Glutamatergic neuron (in vitro differentiated cells): ENCODE measurements around the gene RUFY3. TPM values are rescaled to one million over a fixed set of nuclear protein-coding genes. Genes with fewer than 3 reads are reported as not detected.

Experiments used
- DNase-seq: peaks from one replicate; pipeline ENCODE4 v3.0.0; 2022
- H3K27ac Mint-ChIP-seq: one replicate; pipeline ENCODE4 v1.8.0; 2020; ENCODE audit warnings: mild to moderate bottlenecking, mixed read lengths, inconsistent platforms; ENCODE audit not compliant: unreplicated experiment
- H3K27me3 Mint-ChIP-seq: one replicate; pipeline ENCODE4 v1.8.0; 2020; ENCODE audit warnings: mild to moderate bottlenecking, moderate library complexity, mixed read lengths, inconsistent platforms; ENCODE audit not compliant: unreplicated experiment
- H3K36me3 Mint-ChIP-seq: one replicate; pipeline ENCODE4 v1.8.0; 2020; ENCODE audit warnings: mild to moderate bottlenecking, mixed read lengths, inconsistent platforms; ENCODE audit not compliant: unreplicated experiment
- H3K4me1 Mint-ChIP-seq: one replicate; pipeline ENCODE4 v1.8.0; 2020; ENCODE audit warnings: mild to moderate bottlenecking, low read depth, mixed read lengths, inconsistent platforms; ENCODE audit not compliant: unreplicated experiment
- H3K4me3 Mint-ChIP-seq: one replicate; pipeline ENCODE4 v1.8.0; 2020; ENCODE audit warnings: mild to moderate bottlenecking, mixed read lengths, inconsistent platforms; ENCODE audit not compliant: unreplicated experiment
- H3K9me3 Mint-ChIP-seq: one replicate; pipeline ENCODE4 v1.8.0; 2020; ENCODE audit warnings: mild to moderate bottlenecking, moderate library complexity, mixed read lengths, inconsistent platforms; ENCODE audit not compliant: unreplicated experiment
- total RNA-seq: library from RNA; stranded (reverse); fragmentation: NEBNext Ultra II Directional; extraction: Animal tissue kit (Norgen Biotek cat#: 25700); gene quantifications from one replicate; pipeline ENCODE4 v1.2.1, GENCODE V29; 2021; ENCODE audit not compliant: unreplicated experiment
- TF ChIP-seq, protein P1 (sequence below): fragments of 200-600 bp; sonication (generic); IDR thresholded peaks from one replicate; pipeline ENCODE4 v1.5.0; 2021; ENCODE audit not compliant: partially characterized antibody, unreplicated experiment

Gene RUFY3
- total RNA-seq, 1 donor from 2014 or later: 291 TPM

DNA sequence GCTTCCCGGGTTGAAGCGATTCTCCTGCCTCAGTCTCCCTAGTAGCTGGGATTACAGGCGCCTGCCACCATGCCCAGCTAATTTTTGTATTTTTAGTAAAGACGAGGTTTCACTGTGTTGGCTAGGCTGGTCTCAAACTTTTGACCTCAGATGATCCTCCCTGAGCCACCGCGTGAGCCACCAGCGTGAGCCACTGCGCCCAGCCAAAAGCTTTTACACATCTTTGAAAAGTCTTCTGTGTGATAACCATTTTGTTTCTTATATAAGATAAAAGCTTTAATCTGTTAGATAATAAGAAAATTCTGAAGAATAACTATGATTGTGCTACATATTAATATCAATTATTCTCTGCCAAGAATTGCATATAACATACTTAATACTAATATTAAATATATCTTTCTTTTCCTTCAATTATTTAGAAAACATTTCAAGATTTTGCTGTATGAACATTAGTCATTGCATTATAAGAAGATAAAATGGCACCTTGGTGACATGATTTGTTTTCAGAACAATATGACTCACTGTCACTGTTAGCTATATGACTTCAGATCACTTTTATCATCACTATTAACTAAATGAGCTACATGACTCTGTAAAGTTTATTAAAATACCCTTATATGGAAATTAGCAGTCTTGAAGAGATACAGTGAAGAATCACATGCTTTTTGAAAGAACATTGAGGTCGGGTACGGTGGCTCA, 33.4 kb downstream of the RUFY3 start:
- no peak for DNase-seq
- Mint-ChIP-seq H3K27me3 (no peaks in the 10 kb centered on the region), H3K4me3 (no peak overlapping the region), H3K36me3 (peaks cover 8% of the 10 kb centered on the region), H3K27ac (no peak overlapping the region), H3K9me3 (no peaks in the 10 kb centered on the region), H3K4me1 (no peaks in the 10 kb centered on the region)
- TF ChIP-seq, protein P1, sequence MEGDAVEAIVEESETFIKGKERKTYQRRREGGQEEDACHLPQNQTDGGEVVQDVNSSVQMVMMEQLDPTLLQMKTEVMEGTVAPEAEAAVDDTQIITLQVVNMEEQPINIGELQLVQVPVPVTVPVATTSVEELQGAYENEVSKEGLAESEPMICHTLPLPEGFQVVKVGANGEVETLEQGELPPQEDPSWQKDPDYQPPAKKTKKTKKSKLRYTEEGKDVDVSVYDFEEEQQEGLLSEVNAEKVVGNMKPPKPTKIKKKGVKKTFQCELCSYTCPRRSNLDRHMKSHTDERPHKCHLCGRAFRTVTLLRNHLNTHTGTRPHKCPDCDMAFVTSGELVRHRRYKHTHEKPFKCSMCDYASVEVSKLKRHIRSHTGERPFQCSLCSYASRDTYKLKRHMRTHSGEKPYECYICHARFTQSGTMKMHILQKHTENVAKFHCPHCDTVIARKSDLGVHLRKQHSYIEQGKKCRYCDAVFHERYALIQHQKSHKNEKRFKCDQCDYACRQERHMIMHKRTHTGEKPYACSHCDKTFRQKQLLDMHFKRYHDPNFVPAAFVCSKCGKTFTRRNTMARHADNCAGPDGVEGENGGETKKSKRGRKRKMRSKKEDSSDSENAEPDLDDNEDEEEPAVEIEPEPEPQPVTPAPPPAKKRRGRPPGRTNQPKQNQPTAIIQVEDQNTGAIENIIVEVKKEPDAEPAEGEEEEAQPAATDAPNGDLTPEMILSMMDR: no peak

DNA sequence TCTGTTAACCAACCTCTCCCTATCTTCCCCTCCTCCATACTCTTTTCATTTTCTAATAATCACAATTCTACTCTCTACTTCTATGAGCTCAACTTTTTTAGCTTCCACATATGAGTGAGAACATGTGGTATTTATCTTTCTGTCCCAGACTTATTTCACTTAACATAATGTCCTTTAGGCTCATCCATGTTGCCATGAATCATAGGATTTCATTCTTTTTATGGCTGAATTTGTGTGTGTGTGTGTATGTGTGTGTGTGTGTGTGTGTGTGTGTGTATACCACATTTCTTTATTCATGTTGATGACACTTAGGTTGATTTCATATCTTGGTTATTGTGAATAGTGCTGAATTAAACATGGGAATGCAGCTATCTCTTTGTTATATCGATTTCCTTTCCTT, 37.4 kb downstream of the RUFY3 start:
- Mint-ChIP-seq H3K27ac (no peak overlapping the region), H3K4me1 (no peaks in the 10 kb centered on the region), H3K27me3 (no peaks in the 10 kb centered on the region), H3K4me3 (no peak overlapping the region), H3K36me3 (peaks cover 8% of the 10 kb centered on the region), H3K9me3 (no peaks in the 10 kb centered on the region)
- no peak for DNase-seq
- TF ChIP-seq, protein P1: no peak

GRCh38 chr4:70759627-70760026, 37.9 kb downstream of the RUFY3 start:
- no peak overlapping the region for H3K4me3 Mint-ChIP-seq

DNA sequence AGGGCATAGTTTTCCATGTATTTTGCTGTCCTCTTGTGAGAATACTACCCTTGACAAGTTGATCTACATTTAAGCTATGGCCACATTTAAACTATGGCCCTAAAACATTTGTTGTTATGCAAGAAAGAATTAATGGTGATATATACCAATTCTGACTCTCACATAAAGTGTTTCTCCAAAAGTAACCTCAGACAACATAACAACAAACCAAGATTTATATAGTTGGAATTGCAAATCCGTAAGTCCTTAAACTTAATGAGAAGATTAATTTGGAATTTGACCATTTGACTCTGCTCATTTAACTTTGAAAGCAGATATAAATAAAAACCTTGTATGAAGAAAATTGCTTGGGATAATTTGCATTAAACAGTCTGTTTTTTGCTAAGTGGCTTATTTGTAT, 38.9 kb downstream of the RUFY3 start:
- Mint-ChIP-seq H3K9me3 (no peaks in the 10 kb centered on the region), H3K27ac (no peak overlapping the region), H3K4me3 (no peak overlapping the region), H3K4me1 (no peaks in the 10 kb centered on the region), H3K27me3 (no peaks in the 10 kb centered on the region), H3K36me3 (peaks cover 8% of the 10 kb centered on the region)
- no peak for DNase-seq
- TF ChIP-seq, protein P1: no peak

More at GRCh38 chr4:70759627-70760026, 37.9 kb downstream of the RUFY3 start:
- Mint-ChIP-seq H3K27ac (no peak overlapping the region), H3K36me3 (peaks cover 8% of the 10 kb centered on the region), H3K4me1 (no peaks in the 10 kb centered on the region), H3K27me3 (no peaks in the 10 kb centered on the region), H3K9me3 (no peaks in the 10 kb centered on the region)
- TF ChIP-seq, protein P1: no peak
- DNase-seq: no peak

GRCh38 chr4:70761276-70761816, 39.6 kb downstream of the RUFY3 start:
- Mint-ChIP-seq H3K4me1 (no peaks in the 10 kb centered on the region), H3K27ac (no peak overlapping the region), H3K4me3 (no peak overlapping the region), H3K36me3 (peaks cover 3% of the 10 kb centered on the region), H3K27me3 (no peaks in the 10 kb centered on the region), H3K9me3 (no peaks in the 10 kb centered on the region)
- DNase-seq: no peak
- TF ChIP-seq, protein P1: no peak
